ENCODE results near the gene CALHM2.
"Not testable (repeated sequence)": the region's sequence is repeated elsewhere in the genome, so short reads cannot be mapped to it uniquely, and the experiment has no call there.

CALHM2 gene, protein sequence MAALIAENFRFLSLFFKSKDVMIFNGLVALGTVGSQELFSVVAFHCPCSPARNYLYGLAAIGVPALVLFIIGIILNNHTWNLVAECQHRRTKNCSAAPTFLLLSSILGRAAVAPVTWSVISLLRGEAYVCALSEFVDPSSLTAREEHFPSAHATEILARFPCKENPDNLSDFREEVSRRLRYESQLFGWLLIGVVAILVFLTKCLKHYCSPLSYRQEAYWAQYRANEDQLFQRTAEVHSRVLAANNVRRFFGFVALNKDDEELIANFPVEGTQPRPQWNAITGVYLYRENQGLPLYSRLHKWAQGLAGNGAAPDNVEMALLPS

DNA sequence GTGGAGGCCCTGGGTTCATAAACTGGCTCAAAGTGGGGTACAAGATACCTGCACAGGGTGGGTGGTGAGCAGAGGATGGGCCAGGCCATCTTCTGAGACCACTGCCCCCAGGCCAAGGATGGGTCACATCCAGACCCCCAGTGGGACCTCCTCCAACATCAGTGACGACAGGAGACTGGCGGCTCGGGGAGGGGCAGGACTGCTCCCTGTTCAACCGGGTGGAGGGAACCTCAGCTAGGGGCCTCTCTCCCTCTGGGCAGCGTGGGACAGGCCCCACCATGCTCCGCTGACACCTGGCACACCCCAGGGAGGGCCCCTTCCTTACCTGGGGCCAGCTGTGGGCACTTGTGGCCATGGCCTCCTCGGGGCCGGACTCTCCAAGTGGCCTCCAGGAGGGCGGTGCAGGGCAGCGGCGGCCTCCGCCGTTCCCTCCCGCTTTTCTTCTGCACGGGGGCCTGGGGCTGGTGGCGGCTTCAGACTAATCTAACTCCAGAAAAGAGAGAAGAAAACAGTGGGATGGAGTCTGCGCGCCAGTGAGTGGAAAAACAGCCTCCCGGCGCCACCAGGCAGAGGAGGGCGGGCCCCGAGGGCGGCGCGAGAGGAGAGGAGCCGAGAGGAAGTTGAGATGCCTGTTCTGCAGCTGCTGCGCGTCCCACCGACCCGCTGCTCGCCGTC lies at the start of gene CALHM2:
Gene CALHM2, minus strand, starts transcription at position 540 of the 675 bp plus-strand sequence. CDS start 2,429 bp downstream, outside the sequence.
- DNase-seq (ENCODE audit: low spot score): peak; percentile 5

DNA sequence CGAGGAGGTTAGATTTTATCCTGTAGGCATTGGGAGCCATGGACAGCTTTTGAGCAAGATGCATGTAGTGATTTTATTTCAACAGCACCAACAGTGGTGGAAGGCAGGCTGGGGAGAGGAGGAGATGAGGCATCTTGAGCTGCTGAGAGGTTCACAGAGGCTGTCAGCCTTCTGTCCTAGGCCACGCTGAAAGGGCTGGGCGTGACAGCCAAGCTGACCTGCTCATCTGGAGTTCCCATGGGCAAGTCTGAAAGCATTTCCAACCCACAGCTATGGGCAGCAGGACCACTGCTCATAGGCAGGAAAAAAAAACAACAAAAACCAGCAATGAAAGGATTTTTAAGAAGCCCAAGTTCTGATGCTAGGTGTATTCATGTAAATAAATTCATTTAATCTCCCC lies 49.0 kb upstream of the CALHM2 start:
- no peak for DNase-seq (ENCODE audit: low spot score)

DNA sequence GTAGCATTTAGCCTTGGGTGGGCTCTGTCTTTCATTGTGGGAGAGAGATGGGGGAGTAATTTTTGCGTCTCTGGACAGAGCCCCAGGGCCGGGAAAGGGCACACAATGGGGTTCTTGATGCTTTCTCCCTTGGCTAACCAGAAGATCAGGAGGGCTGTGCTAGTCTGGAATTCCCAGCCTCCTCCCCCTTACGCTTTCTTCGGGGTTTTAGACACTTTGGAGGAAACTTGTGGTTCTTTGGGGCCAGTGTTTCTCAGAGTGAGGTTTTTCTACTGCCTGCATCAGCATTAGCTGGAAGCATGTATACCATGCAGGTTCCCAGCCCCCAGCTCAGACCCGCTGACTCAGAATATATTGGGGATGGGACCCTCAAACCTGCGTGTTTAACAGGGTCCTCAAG lies 48.3 kb upstream of the CALHM2 start:
- DNase-seq (ENCODE audit: low spot score): no peak

DNA sequence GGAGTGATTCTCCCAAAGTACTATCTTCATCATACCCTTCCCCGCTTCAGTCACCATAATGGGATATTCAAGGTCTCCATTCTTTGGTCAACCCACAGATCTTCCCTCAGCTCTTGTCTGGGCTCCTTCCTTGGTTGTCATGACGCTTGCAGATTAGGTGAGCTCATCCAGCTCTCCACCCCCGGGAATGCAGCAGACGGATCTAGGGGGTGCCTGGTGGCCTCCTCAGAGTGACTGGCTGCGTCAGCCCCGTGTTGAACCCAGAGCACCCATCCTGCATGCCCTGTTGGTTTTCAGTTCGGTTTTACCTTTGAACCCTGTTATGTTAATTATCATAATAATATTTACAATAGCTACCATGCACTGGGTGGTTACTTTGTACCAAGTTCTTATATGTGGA lies 47.7 kb upstream of the CALHM2 start:
- DNase-seq (ENCODE audit: low spot score): no peak

DNA sequence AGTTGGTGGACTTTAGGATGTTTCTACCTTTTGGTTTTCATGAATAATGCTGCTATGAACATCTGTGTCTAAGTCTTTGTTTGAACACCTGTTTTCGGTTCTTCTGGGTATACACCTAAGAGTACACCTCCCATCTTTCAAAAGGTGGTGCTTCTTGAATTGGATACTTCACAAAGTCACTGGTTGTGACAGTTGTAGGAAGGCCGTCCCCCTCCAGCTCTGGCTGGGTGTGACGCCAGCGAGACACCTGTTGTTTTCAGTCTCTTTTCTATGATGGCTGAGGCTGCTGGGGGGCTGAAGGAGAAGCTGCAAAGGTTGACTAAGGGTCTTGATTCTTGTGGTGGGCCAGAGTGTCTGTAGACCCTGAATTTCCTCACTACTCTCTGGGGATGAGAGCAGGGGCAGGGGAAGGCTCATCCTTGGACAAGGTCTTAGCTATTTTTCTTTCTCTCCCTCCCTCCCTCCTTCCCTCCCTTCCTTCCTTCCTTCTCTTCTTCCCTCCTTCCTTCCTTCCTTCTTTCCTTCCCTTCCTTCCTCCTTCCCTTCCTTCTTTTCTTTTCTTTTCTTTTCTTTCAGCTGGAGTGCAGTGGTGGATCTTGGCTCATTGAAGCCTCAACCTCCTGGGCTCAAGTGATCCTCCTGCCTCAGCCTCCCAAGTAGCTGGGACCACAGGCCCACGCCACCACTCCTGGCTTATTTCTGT lies 46.9 kb upstream of the CALHM2 start:
- DNase-seq (ENCODE audit: low spot score): no peak

DNA sequence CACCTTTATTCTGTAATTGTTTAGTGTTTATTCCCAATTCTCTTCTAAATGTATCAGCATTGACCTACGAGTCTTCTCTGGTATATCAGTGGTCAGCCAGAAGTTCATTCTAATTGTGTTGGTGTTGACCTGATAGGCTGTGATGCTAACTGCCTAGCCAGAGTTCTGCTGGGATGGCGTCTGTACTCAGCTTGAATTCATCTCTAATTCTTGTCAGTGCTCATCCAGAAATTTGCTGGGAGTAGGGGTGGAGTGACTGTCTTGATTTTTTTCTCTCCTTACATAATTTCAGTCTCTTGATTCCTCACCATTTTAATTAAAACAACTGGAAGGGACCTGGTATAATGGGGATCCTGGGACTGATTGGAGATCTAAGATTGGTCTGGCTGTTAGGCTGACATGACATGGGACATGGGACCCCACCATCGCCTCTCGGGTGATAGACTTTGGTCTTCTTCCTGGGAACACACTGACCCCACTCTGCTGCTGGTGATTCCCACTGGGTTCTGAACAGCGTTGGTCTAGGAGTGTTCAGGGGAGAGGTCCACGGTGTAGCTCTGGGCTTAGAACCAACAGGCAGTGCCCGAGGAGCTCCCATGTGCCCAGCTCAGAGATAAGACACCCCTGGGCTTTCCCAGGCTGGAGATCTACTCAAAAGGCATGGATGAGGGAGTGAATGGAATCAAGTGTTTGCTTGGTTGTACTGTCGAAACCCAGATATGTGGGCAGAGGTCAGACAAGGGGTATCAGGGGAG lies 45.2 kb upstream of the CALHM2 start:
- no peak for DNase-seq (ENCODE audit: low spot score)

DNA sequence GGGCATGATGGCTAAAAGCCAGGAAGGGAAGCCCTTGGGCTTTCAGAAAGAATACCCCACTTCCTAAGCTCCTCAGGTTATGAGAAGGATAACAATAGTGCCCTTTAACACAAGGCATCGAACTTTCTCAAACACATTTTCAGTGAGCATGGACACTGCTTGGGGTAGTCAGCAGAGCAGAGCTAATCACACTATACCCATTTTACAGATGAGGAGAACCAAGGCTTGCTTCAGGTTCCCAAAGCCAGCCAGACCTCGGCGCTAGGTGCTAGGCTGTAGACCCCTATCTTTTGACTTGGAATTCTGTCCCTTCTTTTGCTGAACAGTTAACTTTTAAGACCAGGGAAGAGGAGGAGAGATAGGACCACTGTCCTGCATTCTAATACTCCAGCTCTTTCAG lies 43.2 kb upstream of the CALHM2 start:
- no peak for DNase-seq (ENCODE audit: low spot score)

DNA sequence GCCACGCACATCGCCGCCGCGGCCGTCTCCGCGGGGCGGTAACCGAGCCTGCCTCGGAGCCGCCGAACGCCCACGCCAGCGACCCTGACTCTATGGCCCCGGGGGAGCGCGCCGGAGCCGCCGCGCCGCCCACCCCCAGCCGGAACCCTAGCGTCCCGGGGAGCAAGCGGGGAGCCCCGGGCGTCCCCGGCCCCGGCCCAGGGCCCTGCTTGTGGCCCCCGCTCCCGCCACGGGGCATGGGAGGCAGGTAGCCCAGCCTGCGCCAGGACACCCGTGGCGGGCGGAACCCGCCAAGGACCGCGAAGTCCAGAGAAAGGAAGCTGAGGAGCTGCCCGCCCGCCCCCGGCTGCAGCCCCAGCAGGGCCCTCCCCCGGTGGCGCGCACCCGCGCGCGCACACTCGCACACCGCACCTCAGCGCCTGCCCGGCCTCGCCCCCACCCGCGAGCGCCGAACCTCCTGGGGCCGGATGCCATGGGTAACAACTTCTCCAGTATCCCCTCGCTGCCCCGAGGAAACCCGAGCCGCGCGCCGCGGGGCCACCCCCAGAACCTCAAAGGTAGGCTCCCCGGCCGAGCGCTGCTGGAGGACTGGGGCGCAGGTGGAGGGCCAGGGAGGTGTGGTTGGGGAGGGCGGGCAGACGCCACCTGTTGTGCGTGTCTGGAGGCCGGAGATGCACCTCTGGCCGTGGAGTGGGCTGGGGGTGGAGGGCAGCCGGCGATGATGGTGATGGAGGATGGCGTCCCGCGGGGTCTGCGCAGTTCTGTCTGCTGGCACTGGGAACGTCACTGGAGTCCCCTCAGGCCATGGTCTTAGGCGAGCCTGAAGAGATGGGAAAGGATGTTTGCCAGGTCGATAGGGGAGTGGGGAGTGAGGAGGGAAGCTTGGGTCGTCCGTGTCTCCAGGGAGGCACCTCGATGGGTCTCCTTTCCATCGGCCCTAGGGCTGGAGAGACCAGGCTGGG lies 42.0 kb upstream of the CALHM2 start:
- DNase-seq (ENCODE audit: low spot score): no peak

DNA sequence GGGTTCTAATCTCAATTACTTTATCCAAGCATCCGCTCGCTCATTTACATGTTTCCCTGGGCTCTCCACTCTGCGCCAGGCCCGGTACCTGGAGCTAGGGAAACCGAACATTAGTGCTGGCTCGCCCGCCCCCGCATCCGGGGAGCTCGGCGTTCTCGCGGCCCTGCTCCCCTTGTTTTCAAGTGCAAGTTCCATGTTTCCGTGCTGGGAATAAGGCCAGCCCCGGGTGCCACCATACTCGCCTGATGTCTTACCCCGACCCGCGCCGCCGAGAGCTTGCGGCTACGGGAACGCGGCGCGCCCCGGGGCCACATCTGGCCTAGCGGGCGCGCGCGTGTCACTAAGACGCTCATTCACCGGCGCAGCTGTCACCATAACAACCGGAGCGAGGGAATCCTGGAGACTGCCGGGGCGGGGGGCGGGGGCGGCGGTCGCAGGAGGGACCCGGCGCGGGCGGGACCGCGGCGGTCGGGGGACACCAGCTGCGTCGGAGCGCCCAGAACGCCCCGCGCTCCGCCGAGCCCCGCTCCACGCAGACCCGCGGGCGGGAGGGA lies 41.3 kb upstream of the CALHM2 start, which contains the start of gene NEURL1:
Gene NEURL1, plus strand, starts transcription at position 344 of the 554 bp plus-strand sequence. CDS start 683 bp downstream, outside the sequence.
- DNase-seq (ENCODE audit: low spot score): no peak

DNA sequence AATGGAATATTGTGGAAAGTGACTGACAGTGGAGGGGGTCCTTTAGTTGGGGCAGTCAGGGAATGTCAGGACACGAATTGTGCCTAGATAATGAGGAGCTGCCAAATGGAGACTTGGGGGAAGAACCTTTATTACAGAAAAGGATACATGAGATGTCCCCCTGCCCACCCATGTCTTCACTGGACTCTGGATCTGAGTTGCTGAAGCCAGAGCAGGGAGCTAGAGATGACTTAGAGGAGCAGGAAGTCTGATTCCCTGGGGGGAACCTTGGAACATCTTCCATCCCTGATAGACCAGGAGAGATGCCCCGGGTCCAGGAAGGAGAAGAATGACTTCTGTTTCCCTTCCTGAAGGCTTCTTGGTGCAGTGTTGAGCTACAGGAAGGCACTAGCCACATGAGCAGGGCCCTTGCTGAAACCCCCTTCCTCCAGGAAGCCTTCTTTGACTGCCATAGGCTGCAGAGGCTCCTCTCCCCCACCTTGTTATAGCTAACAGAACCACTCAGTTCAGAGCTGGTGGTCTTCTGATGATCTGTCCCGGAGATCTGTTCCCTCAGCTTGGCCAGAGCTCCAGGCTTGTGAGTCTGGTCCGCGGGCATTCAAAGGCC lies 40.6 kb upstream of the CALHM2 start:
- DNase-seq (ENCODE audit: low spot score): no peak

DNA sequence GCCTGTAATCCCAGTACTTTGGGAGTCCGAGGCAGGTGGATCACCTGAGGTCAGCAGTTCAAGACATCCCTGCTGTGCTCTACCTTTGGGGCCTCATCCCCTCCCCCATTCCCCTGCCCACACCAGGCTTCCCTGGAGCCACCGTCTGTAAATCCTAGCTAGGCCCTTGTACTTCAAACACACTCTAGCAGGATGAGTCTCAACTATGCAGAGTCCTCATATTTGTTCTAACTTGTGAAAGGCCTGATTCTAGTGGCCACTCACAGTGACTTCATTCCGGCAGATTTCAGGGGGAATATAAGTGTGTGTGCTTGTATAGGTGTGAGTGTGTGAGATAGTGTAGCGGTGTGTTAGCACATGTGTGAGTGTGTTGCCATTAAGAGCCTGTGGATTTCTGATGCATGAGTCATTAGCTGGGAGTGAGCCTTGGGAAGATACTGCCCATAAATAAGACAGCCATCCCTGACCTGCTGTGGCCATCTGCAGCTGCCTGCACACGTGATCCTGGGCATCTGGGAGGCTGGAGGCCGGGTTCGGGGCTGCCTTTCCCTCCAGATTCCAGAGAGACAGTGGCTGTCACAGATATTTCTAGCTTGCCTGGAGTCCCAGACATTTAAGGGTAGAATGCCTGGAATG lies 39.7 kb upstream of the CALHM2 start:
- DNase-seq (ENCODE audit: low spot score): no peak

DNA sequence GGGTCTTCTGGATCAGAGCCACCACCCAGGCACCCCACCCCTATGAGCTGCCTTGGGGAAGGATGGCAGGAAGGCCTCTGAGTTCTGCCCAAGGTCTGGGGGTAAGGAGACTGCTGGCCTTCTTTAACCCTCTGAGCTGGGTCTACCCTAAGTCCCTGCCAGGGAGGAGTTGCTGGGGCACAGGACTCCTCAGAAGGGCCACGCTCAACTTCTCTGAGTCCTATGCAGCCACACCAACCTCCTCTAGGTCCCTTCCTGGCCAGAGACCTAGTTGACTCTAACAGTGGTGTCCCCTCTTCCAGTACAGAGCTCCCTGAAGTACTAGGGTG lies 38.8 kb upstream of the CALHM2 start:
- no peak for DNase-seq (ENCODE audit: low spot score)

DNA sequence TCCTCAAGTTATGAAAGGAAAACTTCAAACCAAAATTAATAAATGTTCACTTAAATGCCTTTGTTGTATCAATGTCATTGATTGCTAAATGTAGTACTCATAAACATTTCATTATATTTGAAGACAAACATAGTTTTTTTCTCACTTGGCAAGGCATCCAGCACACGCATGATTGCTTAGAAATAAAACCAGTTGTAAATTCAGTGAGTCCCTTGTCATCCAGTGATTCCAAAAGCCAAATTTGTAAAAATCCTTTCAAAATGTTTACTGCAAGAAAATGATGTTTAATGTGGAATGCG lies 35.2 kb upstream of the CALHM2 start:
- DNase-seq (ENCODE audit: low spot score): no peak

DNA sequence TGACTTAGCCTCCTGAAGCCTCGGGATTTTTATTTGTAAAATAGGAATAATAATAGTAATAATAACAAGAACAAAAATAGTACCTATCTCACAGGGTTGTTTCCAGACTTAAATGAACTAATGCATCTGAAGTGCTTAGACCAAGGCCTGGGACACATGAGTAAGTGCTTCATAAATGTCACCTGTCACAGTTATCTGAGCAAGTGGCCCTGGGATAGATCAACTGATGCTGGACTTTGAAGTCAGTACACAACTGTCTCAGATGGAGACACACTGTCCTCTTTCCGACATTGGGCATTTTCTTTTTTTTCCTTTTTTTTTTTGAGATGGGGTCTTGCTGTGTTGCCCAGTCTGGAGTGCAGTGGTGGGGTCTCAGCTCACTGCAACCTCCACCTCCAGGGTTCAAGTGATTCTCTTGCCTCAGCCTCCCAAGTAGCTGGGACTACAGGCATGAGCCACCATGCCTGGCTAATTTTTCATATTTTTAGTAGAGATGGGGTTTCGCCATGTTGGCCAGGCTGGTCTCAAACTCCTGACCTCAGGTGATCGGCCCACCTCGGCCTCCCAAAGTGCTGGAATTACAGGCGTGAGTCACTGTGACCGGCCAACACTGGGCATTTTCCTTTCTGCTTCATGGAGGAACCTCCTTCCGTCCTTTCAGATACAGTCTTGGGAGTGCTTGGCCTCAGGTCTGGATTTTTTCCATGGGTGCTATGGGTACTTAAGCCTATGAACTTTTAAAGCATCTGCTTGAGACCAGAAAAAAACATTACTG lies 34.7 kb upstream of the CALHM2 start:
- not testable (repeated sequence) for DNase-seq (ENCODE audit: low spot score)

DNA sequence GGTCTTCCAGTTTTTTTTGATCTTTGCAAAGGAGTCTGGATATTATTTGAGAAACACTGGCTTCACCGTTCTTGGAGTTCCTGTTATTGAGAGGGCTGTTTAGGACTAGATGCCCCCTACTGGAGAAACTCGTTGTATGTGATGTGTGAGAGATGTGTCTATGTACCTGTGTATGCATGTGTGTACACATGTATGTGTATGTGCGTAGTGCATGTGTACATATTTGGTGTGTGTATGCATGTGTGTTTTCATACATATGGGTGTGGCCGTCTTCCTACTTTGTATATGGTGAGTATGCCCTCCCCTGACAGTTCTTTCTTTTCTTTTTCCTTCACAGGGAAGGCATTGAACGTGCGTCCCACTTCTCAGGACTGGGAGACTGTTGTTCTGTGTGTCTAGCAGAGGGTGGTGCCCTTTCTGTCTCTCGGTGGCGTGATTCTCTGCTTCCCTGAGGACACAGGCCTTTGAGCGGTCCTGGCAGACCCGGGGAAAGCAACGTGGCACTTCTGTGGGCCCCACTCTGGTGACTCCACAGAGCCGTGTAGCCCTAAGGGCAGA lies 29.9 kb upstream of the CALHM2 start:
- DNase-seq (ENCODE audit: low spot score): peak; percentile 31

DNA sequence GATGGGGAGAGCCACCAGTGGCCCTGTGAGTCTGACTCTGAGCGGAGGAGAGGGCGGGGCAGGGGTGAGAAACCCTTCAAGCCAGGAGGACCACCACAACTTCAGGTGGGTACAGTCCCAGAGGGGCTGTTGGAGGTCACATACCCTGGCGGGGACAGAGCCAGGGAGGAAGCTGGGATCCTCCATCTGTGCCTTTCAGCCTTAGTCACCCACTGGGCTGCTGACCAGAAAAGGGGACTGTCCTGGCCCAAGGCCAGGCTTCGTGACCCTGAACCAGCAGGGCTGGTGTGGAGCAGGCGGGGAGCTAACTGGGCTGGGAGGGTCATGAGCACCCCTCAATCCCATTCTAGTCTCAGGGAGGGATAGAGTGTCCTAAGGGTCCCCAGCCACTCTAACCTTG lies 28.4 kb upstream of the CALHM2 start:
- DNase-seq (ENCODE audit: low spot score): no peak

DNA sequence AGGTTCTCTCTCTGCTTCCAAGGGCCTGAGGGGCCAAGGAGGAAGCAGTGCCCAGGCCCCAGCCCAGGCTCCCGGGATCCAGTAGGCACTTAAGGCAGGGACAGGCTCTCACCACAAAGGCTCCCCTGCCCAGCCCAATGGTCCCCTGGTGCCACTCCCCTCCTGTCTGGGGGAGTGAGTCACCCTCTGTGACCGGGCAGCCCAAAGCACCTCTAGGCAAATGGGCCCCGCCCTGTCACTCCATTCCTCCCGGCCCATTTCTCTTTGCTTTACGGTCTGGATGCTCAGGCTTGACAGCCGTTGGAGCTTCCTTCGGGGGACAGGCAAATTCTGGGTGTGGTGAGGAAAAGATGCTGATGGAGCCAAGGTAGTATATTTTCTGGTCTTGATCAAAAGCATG lies 27.0 kb upstream of the CALHM2 start, which contains the start of gene CALHM3:
Gene CALHM3, minus strand, starts transcription at position 106 of the 400 bp plus-strand sequence. CDS start 208 bp downstream, outside the sequence.
- DNase-seq (ENCODE audit: low spot score): no peak

DNA sequence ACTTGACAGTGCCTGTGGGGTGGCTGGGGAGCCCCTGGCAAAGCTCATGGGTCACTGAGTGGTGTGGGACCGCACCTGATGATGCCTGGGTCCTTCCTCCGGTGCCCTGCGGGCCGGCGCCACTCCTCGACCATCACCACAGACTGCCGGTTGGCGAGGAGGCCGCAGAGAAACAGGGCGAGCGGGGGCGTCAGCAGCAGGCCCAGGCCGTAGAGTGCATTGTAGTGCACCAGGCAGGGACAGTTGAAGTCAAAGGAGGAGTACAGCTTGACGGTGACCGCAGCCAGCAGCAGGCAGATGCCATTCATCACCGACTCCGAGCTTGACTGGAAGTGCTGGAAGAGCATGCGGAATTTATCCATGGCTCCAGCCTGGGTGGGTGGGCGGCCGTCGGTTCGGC lies 26.5 kb upstream of the CALHM2 start:
- no peak for DNase-seq (ENCODE audit: low spot score)

Data from globus pallidus (tissue), 1 donor.